ENCODE data around the gene ZBTB7A.
"Not testable (repeated sequence)": the region's sequence is repeated elsewhere in the genome, so short reads cannot be mapped to it uniquely, and the experiment has no call there.

ZBTB7A gene

GRCh38 chr19:4007021-4007835 lies 59.5 kb downstream of the ZBTB7A start, which contains the start of gene PIAS4:
Gene PIAS4, plus strand, starts transcription at chr19:4007736. Its CDS starts 25 bp downstream, at chr19:4007761.
- no peak for TF ChIP-seq CTCF (IDR thresholded peaks at IDR 0.05; ENCODE audit: low read depth, low read length, missing control alignments)
- DNase-seq (ENCODE audit: low read depth): peak; percentile 78
- peak within 1 kb of the TSS; percentile 90 for H3K4me3 ChIP-seq (ENCODE audit: low read depth, low read length)
- in situ Hi-C loops (cut with HindIII; ENCODE audit: low sequenced_read_pairs): no loop called here

- in situ Hi-C loops (cut with HindIII; ENCODE audit: low sequenced_read_pairs); DNase-seq (ENCODE audit: low read depth); H3K4me3 ChIP-seq (ENCODE audit: low read depth, low read length): not testable (repeated sequence)
Measured at GRCh38 chr19:4005436-4005835, 61.3 kb downstream of the ZBTB7A start.

GRCh38 chr19:4000798-4001197 lies 65.9 kb downstream of the ZBTB7A start:
- in situ Hi-C loops (cut with HindIII; ENCODE audit: low sequenced_read_pairs); H3K4me3 ChIP-seq (ENCODE audit: low read depth, low read length); DNase-seq (ENCODE audit: low read depth): not testable (repeated sequence)

- DNase-seq (ENCODE audit: low read depth); H3K4me3 ChIP-seq (ENCODE audit: low read depth, low read length): not testable (repeated sequence)
- in situ Hi-C loops (cut with HindIII; ENCODE audit: low sequenced_read_pairs): loop anchor here (25.0 kb wide), 1 partner anchor 213 kb away; no protein-coding TSS in a partner anchor
Measured at GRCh38 chr19:3998667-3999412, 67.9 kb downstream of the ZBTB7A start.

- TF ChIP-seq CTCF (IDR thresholded peaks at IDR 0.05; ENCODE audit: low read depth, low read length, missing control alignments): no peak
- in situ Hi-C loops (cut with HindIII; ENCODE audit: low sequenced_read_pairs): loop anchor here (25.0 kb wide), 1 partner anchor 217 kb away; no protein-coding TSS in a partner anchor
- DNase-seq (ENCODE audit: low read depth): no peak
- no peak overlapping the region for H3K4me3 ChIP-seq (ENCODE audit: low read depth, low read length)
Measured at GRCh38 chr19:3995607-3996006, 71.1 kb downstream of the ZBTB7A start.
